ENCODE measurements around the gene BMPR2. TPM values are rescaled to one million over a fixed set of nuclear protein-coding genes. Genes with fewer than 3 reads are reported as not detected.

Gene BMPR2
- total and polyA plus RNA-seq, 2 of the 8 experiments (the other 6 are each of a cell fraction or from before 2014, with no cell fraction given), result 5.5 to 19.8 TPM

GRCh38 chr2:202555356-202555755, 179.2 kb downstream of the BMPR2 start (continued):
- TF ChIP-seq, protein P1, sequence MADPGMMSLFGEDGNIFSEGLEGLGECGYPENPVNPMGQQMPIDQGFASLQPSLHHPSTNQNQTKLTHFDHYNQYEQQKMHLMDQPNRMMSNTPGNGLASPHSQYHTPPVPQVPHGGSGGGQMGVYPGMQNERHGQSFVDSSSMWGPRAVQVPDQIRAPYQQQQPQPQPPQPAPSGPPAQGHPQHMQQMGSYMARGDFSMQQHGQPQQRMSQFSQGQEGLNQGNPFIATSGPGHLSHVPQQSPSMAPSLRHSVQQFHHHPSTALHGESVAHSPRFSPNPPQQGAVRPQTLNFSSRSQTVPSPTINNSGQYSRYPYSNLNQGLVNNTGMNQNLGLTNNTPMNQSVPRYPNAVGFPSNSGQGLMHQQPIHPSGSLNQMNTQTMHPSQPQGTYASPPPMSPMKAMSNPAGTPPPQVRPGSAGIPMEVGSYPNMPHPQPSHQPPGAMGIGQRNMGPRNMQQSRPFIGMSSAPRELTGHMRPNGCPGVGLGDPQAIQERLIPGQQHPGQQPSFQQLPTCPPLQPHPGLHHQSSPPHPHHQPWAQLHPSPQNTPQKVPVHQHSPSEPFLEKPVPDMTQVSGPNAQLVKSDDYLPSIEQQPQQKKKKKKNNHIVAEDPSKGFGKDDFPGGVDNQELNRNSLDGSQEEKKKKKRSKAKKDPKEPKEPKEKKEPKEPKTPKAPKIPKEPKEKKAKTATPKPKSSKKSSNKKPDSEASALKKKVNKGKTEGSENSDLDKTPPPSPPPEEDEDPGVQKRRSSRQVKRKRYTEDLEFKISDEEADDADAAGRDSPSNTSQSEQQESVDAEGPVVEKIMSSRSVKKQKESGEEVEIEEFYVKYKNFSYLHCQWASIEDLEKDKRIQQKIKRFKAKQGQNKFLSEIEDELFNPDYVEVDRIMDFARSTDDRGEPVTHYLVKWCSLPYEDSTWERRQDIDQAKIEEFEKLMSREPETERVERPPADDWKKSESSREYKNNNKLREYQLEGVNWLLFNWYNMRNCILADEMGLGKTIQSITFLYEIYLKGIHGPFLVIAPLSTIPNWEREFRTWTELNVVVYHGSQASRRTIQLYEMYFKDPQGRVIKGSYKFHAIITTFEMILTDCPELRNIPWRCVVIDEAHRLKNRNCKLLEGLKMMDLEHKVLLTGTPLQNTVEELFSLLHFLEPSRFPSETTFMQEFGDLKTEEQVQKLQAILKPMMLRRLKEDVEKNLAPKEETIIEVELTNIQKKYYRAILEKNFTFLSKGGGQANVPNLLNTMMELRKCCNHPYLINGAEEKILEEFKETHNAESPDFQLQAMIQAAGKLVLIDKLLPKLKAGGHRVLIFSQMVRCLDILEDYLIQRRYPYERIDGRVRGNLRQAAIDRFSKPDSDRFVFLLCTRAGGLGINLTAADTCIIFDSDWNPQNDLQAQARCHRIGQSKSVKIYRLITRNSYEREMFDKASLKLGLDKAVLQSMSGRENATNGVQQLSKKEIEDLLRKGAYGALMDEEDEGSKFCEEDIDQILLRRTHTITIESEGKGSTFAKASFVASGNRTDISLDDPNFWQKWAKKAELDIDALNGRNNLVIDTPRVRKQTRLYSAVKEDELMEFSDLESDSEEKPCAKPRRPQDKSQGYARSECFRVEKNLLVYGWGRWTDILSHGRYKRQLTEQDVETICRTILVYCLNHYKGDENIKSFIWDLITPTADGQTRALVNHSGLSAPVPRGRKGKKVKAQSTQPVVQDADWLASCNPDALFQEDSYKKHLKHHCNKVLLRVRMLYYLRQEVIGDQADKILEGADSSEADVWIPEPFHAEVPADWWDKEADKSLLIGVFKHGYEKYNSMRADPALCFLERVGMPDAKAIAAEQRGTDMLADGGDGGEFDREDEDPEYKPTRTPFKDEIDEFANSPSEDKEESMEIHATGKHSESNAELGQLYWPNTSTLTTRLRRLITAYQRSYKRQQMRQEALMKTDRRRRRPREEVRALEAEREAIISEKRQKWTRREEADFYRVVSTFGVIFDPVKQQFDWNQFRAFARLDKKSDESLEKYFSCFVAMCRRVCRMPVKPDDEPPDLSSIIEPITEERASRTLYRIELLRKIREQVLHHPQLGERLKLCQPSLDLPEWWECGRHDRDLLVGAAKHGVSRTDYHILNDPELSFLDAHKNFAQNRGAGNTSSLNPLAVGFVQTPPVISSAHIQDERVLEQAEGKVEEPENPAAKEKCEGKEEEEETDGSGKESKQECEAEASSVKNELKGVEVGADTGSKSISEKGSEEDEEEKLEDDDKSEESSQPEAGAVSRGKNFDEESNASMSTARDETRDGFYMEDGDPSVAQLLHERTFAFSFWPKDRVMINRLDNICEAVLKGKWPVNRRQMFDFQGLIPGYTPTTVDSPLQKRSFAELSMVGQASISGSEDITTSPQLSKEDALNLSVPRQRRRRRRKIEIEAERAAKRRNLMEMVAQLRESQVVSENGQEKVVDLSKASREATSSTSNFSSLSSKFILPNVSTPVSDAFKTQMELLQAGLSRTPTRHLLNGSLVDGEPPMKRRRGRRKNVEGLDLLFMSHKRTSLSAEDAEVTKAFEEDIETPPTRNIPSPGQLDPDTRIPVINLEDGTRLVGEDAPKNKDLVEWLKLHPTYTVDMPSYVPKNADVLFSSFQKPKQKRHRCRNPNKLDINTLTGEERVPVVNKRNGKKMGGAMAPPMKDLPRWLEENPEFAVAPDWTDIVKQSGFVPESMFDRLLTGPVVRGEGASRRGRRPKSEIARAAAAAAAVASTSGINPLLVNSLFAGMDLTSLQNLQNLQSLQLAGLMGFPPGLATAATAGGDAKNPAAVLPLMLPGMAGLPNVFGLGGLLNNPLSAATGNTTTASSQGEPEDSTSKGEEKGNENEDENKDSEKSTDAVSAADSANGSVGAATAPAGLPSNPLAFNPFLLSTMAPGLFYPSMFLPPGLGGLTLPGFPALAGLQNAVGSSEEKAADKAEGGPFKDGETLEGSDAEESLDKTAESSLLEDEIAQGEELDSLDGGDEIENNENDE (IDR thresholded peaks at IDR 0.05; ENCODE audit: insufficient replicate concordance, low read length), result no peak
- TF ChIP-seq SP1 (IDR thresholded peaks at IDR 0.05; ENCODE audit: low read depth, low read length), result no peak
- TF ChIP-seq POU5F1 (IDR thresholded peaks at IDR 0.05; ENCODE audit: low read depth, low read length), result no peak
